OCI-M2 (cell line): ENCODE results near the gene CDK14.

Experiments used
- DNase-seq: peaks from one replicate; lab custom pipeline; 2025; ENCODE audit not compliant: unreplicated experiment; lab: John Stamatoyannopoulos, UW

Gene CDK14

DNA sequence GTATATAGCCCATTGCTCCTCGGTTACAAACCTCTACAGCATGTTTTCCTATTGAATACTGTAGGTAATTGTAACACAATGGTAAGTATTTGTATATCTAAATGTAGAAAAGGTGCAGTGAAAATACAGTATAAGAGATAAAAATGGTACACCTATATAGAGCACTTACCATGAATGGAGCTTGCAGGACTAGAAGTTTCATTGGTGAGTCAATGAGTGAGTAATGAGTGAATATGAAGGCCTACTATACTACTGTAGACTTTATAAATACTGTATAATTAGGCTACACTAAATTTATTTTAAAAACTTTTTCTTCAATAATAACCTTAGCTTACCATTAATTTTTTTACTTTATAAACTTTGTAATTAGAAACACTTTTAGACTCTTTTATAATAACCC lies 239.7 kb downstream of the CDK14 start:
- no peak for DNase-seq

- DNase-seq: no peak
Observed at GRCh38 chr7:90836937-90837336, 240.8 kb downstream of the CDK14 start.

- no peak for DNase-seq
Observed at GRCh38 chr7:90838799-90839198, 242.7 kb downstream of the CDK14 start.

GRCh38 chr7:90839316-90839715 lies 243.2 kb downstream of the CDK14 start:
- DNase-seq: no peak

DNA sequence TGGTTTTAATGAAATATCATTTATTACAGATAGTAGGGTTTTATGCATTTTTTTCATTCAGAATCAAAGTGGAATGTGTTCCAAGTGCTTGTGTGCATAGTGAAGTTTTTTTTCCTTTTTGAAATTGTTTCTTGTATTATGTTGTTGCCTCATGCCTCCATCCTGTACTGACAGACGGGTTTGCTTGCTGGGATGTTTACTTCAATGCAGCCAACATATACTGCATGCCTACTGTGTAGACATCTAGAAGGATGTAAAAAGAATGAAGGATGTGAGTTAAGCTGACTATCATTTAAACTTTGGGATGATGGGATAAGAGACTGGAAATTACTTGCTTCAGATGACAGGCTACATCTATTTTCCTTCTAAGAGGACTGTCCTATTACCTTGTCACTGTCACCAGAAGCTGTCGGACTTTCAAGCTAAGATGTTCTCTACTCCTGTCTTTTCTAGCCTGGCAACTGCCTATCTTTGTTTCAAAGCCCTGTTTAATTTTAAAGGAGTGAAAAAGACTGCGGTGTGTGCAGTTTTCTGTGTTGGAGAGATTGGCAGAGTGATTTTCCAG lies 243.7 kb downstream of the CDK14 start:
- no peak for DNase-seq

DNA sequence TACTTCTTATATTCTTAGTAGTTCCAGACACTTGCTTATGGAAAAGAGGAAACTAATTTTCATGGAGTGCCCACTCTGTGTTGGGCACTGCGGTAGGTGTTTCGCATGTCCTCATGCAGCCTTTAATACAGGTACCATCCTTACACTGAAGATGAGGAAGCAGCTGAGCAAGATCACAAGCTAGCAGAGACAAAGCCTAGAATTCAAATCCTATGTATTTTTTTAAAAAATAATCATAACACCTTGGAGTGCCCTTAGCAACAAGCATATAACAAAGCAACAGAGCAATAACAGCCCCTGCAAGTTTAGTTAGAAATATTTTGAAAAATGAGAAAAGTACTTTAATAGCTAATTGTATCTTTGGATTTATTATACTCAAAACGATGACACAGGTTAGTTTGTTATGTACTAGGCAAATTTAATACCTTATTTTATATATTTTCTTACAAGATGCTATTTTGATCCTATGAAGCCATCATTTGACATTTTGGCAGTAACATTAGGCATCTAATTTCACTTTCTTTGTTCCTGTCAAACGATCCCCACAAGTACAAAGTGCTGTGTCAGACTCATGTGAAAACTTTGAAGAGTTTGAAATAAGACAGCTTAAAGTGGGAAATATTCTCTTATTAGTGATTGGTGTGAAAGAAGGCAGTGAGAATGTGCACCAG lies 245.8 kb downstream of the CDK14 start:
- DNase-seq: no peak

GRCh38 chr7:90842430-90842788 lies 246.3 kb downstream of the CDK14 start:
- DNase-seq: no peak

- DNase-seq: no peak
Observed at GRCh38 chr7:90843472-90843871, 247.4 kb downstream of the CDK14 start.

GRCh38 chr7:90844421-90844820 lies 248.3 kb downstream of the CDK14 start:
- no peak for DNase-seq

- no peak for DNase-seq
Observed at GRCh38 chr7:90846192-90846591, 250.1 kb downstream of the CDK14 start.

GRCh38 chr7:90850066-90850465 lies 253.9 kb downstream of the CDK14 start:
- DNase-seq: no peak

DNA sequence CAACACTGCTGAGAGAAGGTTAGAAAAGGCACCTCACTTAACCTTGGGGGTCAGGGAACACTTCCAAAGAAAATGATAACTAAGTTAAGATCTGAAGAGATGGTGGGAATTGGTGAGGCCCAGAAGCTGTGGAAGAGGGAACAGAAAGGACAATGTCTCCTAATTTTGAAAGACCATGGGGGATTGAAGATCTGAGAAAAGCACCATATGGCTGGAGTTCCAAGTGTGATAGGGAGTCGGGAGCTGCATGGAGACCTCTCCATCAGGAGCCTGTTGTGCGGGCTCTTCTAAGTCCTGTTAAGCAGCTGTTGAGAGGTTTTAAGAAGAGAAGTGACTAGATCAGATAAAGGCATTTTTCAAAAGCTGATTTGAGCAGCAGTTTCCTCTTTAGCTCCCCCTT lies 254.3 kb downstream of the CDK14 start:
- no peak for DNase-seq

- no peak for DNase-seq
Observed at GRCh38 chr7:90853205-90853604, 257.1 kb downstream of the CDK14 start.

- DNase-seq: no peak
Observed at GRCh38 chr7:90856351-90857070, 260.4 kb downstream of the CDK14 start.

- DNase-seq: no peak
Observed at GRCh38 chr7:90857603-90858002, 261.5 kb downstream of the CDK14 start.

GRCh38 chr7:90858546-90858945 lies 262.4 kb downstream of the CDK14 start:
- DNase-seq: no peak

GRCh38 chr7:90859521-90859920 lies 263.4 kb downstream of the CDK14 start:
- no peak for DNase-seq

- DNase-seq: no peak
Observed at GRCh38 chr7:90864088-90864487, 268.0 kb downstream of the CDK14 start.

- no peak for DNase-seq
Observed at GRCh38 chr7:90869335-90869734, 273.2 kb downstream of the CDK14 start.

DNA sequence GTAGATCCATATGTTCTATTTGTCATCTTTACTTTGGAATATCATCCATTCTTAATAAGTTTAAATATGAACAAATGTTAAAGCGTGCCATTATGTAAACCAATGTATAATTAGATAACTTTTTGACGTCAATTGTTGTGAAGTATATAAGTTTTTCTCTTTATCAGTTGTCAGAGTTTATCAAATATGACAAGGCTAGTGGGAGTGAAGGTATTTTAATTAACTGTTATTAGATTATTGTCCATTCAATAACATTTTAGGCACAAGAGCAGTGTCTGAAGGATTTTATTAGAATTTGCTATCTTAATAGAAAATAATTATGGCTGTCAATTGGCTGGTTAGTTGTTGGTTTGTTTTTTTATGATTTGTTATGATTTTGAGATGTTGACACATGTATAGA lies 280.6 kb downstream of the CDK14 start:
- no peak for DNase-seq

- no peak for DNase-seq
Observed at GRCh38 chr7:90877201-90877600, 281.1 kb downstream of the CDK14 start.

- DNase-seq: no peak
Observed at GRCh38 chr7:90879924-90880323, 283.8 kb downstream of the CDK14 start.

DNA sequence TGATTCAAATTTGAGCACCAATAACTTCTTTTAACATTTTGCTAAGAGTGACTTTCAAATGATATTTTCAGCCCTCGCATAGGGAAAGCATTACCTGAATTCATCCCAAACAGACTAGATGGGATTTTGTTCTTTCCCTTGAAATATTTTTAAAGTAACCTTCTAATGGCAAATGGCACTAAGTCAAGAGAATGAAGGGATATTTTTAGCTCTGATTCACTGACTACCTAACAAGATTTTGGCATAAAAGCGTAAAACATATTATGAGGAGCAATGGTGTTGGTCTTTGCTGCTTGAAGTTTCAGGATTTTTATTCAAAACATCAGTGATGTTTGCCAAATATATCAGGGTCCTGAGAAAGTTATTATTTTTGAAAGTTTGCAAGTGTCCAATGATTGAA lies 290.3 kb downstream of the CDK14 start:
- DNase-seq: no peak
